Measurements from ENCODE around the gene KCNJ12.

- TF ChIP-seq CTCF (conservative IDR thresholded peaks at IDR 0.05; ENCODE audit: low read depth, low read length) (no peak), EZH2 (IDR thresholded peaks at IDR 0.05; ENCODE audit: borderline replicate concordance, low read depth, low read length, poor library complexity, severe bottlenecking) (no peak)
These were observed 86.1 kb downstream of the KCNJ12 start for GRCh38 chr17:21462237-21462636.
